GM12891 (cell line): ENCODE results near the gene MUC16.

Experiments used
- POLR2A ChIP-seq: IDR thresholded peaks from 2 replicates; pipeline ENCODE4 v1.6.1; 2011; ENCODE audit warnings: low read depth, low read length, control low read depth
- POLR2AphosphoS5 ChIP-seq: IDR thresholded peaks from 2 replicates; pipeline ENCODE4 v1.6.1; 2011; ENCODE audit warnings: low read depth, low read length, control low read depth
- POU2F2 ChIP-seq: IDR thresholded peaks from 2 replicates; pipeline ENCODE4 v1.6.1; 2011; ENCODE audit warnings: low read depth, mild to moderate bottlenecking, control low read depth, low read length, moderate library complexity
- SPI1 ChIP-seq: IDR thresholded peaks from 2 replicates; pipeline ENCODE4 v1.6.1; 2011; ENCODE audit warnings: low read depth, low read length, control low read depth
- TAF1 ChIP-seq: IDR thresholded peaks from 2 replicates; pipeline ENCODE4 v1.6.1; 2011; ENCODE audit warnings: low read depth, low read length, control low read depth

DNA sequence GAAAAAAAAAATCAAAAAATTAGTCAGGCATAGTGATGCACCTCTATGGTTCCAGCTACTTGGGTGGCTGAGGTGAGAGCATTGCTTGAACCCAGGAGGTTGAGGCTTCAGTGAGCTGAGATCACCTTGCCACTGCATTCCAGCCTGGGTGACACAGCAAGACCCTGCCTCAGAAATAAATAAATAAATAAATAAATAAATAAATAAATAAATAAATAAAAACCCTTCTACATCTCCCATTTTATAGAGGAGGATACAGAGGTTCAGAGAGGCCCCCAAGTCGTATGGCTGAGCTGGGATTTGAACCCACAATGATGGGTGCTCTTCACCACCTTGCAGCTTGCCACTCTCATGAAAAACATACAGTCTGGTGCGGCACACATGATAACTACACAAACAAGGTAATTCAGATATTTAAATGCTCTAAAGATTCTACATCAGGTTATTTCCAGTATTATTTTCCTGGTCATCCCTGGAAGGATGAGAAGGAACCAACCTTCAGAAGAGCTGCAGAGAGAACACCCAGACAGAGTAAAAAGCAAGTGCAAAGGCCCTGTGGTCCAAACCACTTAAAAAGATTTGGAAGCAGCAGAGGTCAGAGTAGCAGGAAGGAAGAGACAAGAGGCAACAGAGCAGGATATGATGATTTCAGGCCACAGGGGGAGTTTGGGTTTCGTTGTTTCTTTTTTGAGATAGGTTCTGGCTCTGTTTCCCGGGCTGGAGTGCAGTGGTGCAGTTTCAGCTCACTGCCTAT lies 47.5 kb upstream of the MUC16 start:
- TF ChIP-seq POLR2A (no peak), POLR2AphosphoS5 (no peak), POU2F2 (no peak), TAF1 (no peak), SPI1 (no peak)
